ENCODE data around the gene UBXN4.
A peak's percentile ranks its signal among the peaks of the same experiment; 100 is the strongest.

UBXN4 gene

GRCh38 chr2:135733045-135733444 is 8.6 kb upstream of the UBXN4 start:
- Histone ChIP-seq H3K27me3 (ENCODE audit: control insufficient read depth, insufficient read depth, low read length) (no peaks in the 10 kb centered on the region), H3K9me3 (ENCODE audit: control insufficient read depth, insufficient read depth, low read length) (no peaks in the 10 kb centered on the region), H3K4me3 (ENCODE audit: low read depth, low read length) (no peak overlapping the region), H3K36me3 (ENCODE audit: control insufficient read depth, insufficient read depth, low read length) (no peaks in the 10 kb centered on the region), H3K9ac (ENCODE audit: low read depth, low read length) (no peak overlapping the region), H3K27ac (ENCODE audit: low read depth, low read length) (no peak overlapping the region), H3K4me1 (ENCODE audit: control insufficient read depth, insufficient read depth, low read length) (no peaks in the 10 kb centered on the region)

- H3K27ac ChIP-seq (ENCODE audit: low read depth, low read length) = no peak overlapping the region
- H3K4me1 ChIP-seq (ENCODE audit: control insufficient read depth, insufficient read depth, low read length) = no peaks in the 10 kb centered on the region
- H3K36me3 ChIP-seq (ENCODE audit: control insufficient read depth, insufficient read depth, low read length) = no peaks in the 10 kb centered on the region
- no peak overlapping the region for H3K9ac ChIP-seq (ENCODE audit: low read depth, low read length)
- no peak overlapping the region for H3K4me3 ChIP-seq (ENCODE audit: low read depth, low read length)
- H3K9me3 ChIP-seq (ENCODE audit: control insufficient read depth, insufficient read depth, low read length) = no peaks in the 10 kb centered on the region
- H3K27me3 ChIP-seq (ENCODE audit: control insufficient read depth, insufficient read depth, low read length) = no peaks in the 10 kb centered on the region
Measured at GRCh38 chr2:135736546-135736945, 5.1 kb upstream of the UBXN4 start.

- no peaks in the 10 kb centered on the region for H3K27me3 ChIP-seq (ENCODE audit: control insufficient read depth, insufficient read depth, low read length)
- H3K27ac ChIP-seq (ENCODE audit: low read depth, low read length) = no peak overlapping the region
- no peak overlapping the region for H3K9ac ChIP-seq (ENCODE audit: low read depth, low read length)
- peaks cover 15% of the 10 kb centered on the region; the same call in 1 of the 2 replicates for H3K4me1 ChIP-seq (ENCODE audit: control insufficient read depth, insufficient read depth, low read length)
- H3K4me3 ChIP-seq (ENCODE audit: low read depth, low read length) = no peak overlapping the region
- no peaks in the 10 kb centered on the region for H3K9me3 ChIP-seq (ENCODE audit: control insufficient read depth, insufficient read depth, low read length)
- no peaks in the 10 kb centered on the region; the same call in 1 of the 2 replicates for H3K36me3 ChIP-seq (ENCODE audit: control insufficient read depth, insufficient read depth, low read length)
Measured at GRCh38 chr2:135740206-135740605, 1.4 kb upstream of the UBXN4 start.

- Histone ChIP-seq H3K9ac (ENCODE audit: low read depth, low read length) (no peak overlapping the region), H3K4me1 (ENCODE audit: control insufficient read depth, insufficient read depth, low read length) (peaks cover 15% of the 10 kb centered on the region; the same call in 1 of the 2 replicates), H3K36me3 (ENCODE audit: control insufficient read depth, insufficient read depth, low read length) (peaks cover 5% of the 10 kb centered on the region; the same call in 1 of the 2 replicates), H3K27ac (ENCODE audit: low read depth, low read length) (no peak overlapping the region), H3K27me3 (ENCODE audit: control insufficient read depth, insufficient read depth, low read length) (no peaks in the 10 kb centered on the region), H3K4me3 (ENCODE audit: low read depth, low read length) (no peak overlapping the region; the same call in 1 of the 2 replicates), H3K9me3 (ENCODE audit: control insufficient read depth, insufficient read depth, low read length) (no peaks in the 10 kb centered on the region)
Measured at GRCh38 chr2:135741043-135741394, 636 bp upstream of the UBXN4 start.

- Histone ChIP-seq H3K36me3 (ENCODE audit: control insufficient read depth, insufficient read depth, low read length) (peaks cover 10% of the 10 kb centered on the region), H3K4me3 (ENCODE audit: low read depth, low read length) (peak overlapping the region; percentile 99), H3K27me3 (ENCODE audit: control insufficient read depth, insufficient read depth, low read length) (no peaks in the 10 kb centered on the region), H3K4me1 (ENCODE audit: control insufficient read depth, insufficient read depth, low read length) (peaks cover 15% of the 10 kb centered on the region; the same call in 1 of the 2 replicates), H3K9ac (ENCODE audit: low read depth, low read length) (peak overlapping the region; percentile 96), H3K9me3 (ENCODE audit: control insufficient read depth, insufficient read depth, low read length) (no peaks in the 10 kb centered on the region), H3K27ac (ENCODE audit: low read depth, low read length) (peak overlapping the region; percentile 98)
Measured at GRCh38 chr2:135742325-135742757, 686 bp downstream of the UBXN4 start.

- H3K9ac ChIP-seq (ENCODE audit: low read depth, low read length) = no peak overlapping the region
- no peak overlapping the region for H3K27ac ChIP-seq (ENCODE audit: low read depth, low read length)
- no peaks in the 10 kb centered on the region for H3K9me3 ChIP-seq (ENCODE audit: control insufficient read depth, insufficient read depth, low read length)
- peaks cover 23% of the 10 kb centered on the region for H3K36me3 ChIP-seq (ENCODE audit: control insufficient read depth, insufficient read depth, low read length)
- no peaks in the 10 kb centered on the region for H3K27me3 ChIP-seq (ENCODE audit: control insufficient read depth, insufficient read depth, low read length)
- H3K4me1 ChIP-seq (ENCODE audit: control insufficient read depth, insufficient read depth, low read length) = peaks cover 15% of the 10 kb centered on the region; the same call in 1 of the 2 replicates
- peak overlapping the region; percentile 99 for H3K4me3 ChIP-seq (ENCODE audit: low read depth, low read length)
Measured at GRCh38 chr2:135743860-135744259, 2.2 kb downstream of the UBXN4 start.

GRCh38 chr2:135744760-135745314 is 3.2 kb downstream of the UBXN4 start:
- H3K4me3 ChIP-seq (ENCODE audit: low read depth, low read length) = peak overlapping the region; percentile 99; the same call in 1 of the 2 replicates

GRCh38 chr2:135745545-135745944 is 3.9 kb downstream of the UBXN4 start:
- Histone ChIP-seq H3K9me3 (ENCODE audit: control insufficient read depth, insufficient read depth, low read length) (no peaks in the 10 kb centered on the region), H3K4me1 (ENCODE audit: control insufficient read depth, insufficient read depth, low read length) (peaks cover 15% of the 10 kb centered on the region; the same call in 1 of the 2 replicates), H3K36me3 (ENCODE audit: control insufficient read depth, insufficient read depth, low read length) (peaks cover 39% of the 10 kb centered on the region), H3K9ac (ENCODE audit: low read depth, low read length) (no peak overlapping the region), H3K27ac (ENCODE audit: low read depth, low read length) (no peak overlapping the region), H3K4me3 (ENCODE audit: low read depth, low read length) (no peak overlapping the region), H3K27me3 (ENCODE audit: control insufficient read depth, insufficient read depth, low read length) (no peaks in the 10 kb centered on the region)

More at GRCh38 chr2:135744760-135745314, 3.2 kb downstream of the UBXN4 start:
- H3K27me3 ChIP-seq (ENCODE audit: control insufficient read depth, insufficient read depth, low read length) = no peaks in the 10 kb centered on the region
- H3K4me1 ChIP-seq (ENCODE audit: control insufficient read depth, insufficient read depth, low read length) = peaks cover 15% of the 10 kb centered on the region; the same call in 1 of the 2 replicates
- H3K9ac ChIP-seq (ENCODE audit: low read depth, low read length) = no peak overlapping the region
- peaks cover 33% of the 10 kb centered on the region for H3K36me3 ChIP-seq (ENCODE audit: control insufficient read depth, insufficient read depth, low read length)
- H3K27ac ChIP-seq (ENCODE audit: low read depth, low read length) = no peak overlapping the region
- no peaks in the 10 kb centered on the region for H3K9me3 ChIP-seq (ENCODE audit: control insufficient read depth, insufficient read depth, low read length)

GRCh38 chr2:135755573-135755972 is 13.9 kb downstream of the UBXN4 start:
- H3K9ac ChIP-seq (ENCODE audit: low read depth, low read length) = no peak overlapping the region
- peaks cover 74% of the 10 kb centered on the region for H3K36me3 ChIP-seq (ENCODE audit: control insufficient read depth, insufficient read depth, low read length)
- no peaks in the 10 kb centered on the region for H3K9me3 ChIP-seq (ENCODE audit: control insufficient read depth, insufficient read depth, low read length)

GRCh38 chr2:135756692-135757091 is 15.0 kb downstream of the UBXN4 start:
- no peak overlapping the region for H3K27ac ChIP-seq (ENCODE audit: low read depth, low read length)

More at GRCh38 chr2:135755573-135755972, 13.9 kb downstream of the UBXN4 start:
- H3K27ac ChIP-seq (ENCODE audit: low read depth, low read length) = no peak overlapping the region
- no peak overlapping the region for H3K4me3 ChIP-seq (ENCODE audit: low read depth, low read length)
- no peaks in the 10 kb centered on the region for H3K27me3 ChIP-seq (ENCODE audit: control insufficient read depth, insufficient read depth, low read length)
- H3K4me1 ChIP-seq (ENCODE audit: control insufficient read depth, insufficient read depth, low read length) = no peaks in the 10 kb centered on the region

GRCh38 chr2:135762022-135762421 is 20.4 kb downstream of the UBXN4 start:
- Histone ChIP-seq H3K27ac (ENCODE audit: low read depth, low read length) (no peak overlapping the region), H3K36me3 (ENCODE audit: control insufficient read depth, insufficient read depth, low read length) (peaks cover 81% of the 10 kb centered on the region), H3K27me3 (ENCODE audit: control insufficient read depth, insufficient read depth, low read length) (no peaks in the 10 kb centered on the region), H3K4me3 (ENCODE audit: low read depth, low read length) (no peak overlapping the region), H3K9ac (ENCODE audit: low read depth, low read length) (no peak overlapping the region), H3K9me3 (ENCODE audit: control insufficient read depth, insufficient read depth, low read length) (no peaks in the 10 kb centered on the region), H3K4me1 (ENCODE audit: control insufficient read depth, insufficient read depth, low read length) (no peaks in the 10 kb centered on the region)

More at GRCh38 chr2:135756692-135757091, 15.0 kb downstream of the UBXN4 start:
- Histone ChIP-seq H3K4me1 (ENCODE audit: control insufficient read depth, insufficient read depth, low read length) (no peaks in the 10 kb centered on the region), H3K9ac (ENCODE audit: low read depth, low read length) (no peak overlapping the region), H3K27me3 (ENCODE audit: control insufficient read depth, insufficient read depth, low read length) (no peaks in the 10 kb centered on the region), H3K9me3 (ENCODE audit: control insufficient read depth, insufficient read depth, low read length) (no peaks in the 10 kb centered on the region), H3K4me3 (ENCODE audit: low read depth, low read length) (no peak overlapping the region), H3K36me3 (ENCODE audit: control insufficient read depth, insufficient read depth, low read length) (peaks cover 80% of the 10 kb centered on the region)

All from HUES48 (cell line).